Measurements from ENCODE around the gene RCSD1.

RCSD1 gene

DNA sequence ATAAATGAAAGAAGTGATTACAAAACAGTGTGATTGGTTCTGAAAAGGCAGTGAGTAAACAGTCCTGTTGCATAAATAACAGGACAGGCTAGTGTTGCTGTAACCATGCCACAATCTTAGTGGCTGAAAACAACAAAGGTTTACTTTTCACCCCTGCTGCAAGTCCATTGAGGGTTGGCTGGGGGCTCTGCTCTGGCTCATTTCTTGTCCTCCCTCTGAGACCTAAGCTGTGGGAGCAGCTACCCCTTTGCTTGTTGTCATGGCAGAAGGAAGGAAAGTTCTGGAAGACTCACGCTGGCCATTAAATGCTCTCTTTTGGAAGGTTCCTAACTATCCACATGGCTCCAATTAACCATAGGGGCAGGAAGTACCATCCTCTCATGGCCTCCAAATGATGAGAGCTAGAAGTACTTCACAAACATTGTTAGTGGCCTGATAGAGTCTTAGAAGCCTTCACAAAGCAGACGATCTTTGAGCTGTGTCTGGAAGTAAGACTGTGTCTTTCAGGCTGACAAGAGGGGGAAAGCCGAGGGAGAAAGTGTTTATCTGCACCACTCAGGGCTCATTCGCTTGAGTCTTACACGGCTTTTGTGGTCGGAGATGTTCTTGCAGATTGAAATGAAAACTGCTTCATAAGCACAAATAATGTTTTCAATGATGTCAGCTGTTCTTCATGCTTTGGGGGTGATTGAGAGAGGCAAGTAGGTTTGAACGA is 11.9 kb downstream of the RCSD1 start:
- H3K27me3 ChIP-seq (ENCODE audit: low read depth, low read length) = no peaks in the 10 kb centered on the region
- H3K79me2 ChIP-seq (ENCODE audit: low read length) = no peaks in the 10 kb centered on the region
- no peak overlapping the region for H3K4me2 ChIP-seq (ENCODE audit: low read length)
- no peak overlapping the region for H3K4me3 ChIP-seq (ENCODE audit: low read length)
- peaks cover 2% of the 10 kb centered on the region for H3K36me3 ChIP-seq (replicated peaks; ENCODE audit: low read depth, low read length)
- no peak for TF ChIP-seq EZH2phosphoT487 (IDR thresholded peaks at IDR 0.05; ENCODE audit: low read depth)
- TF ChIP-seq, protein P1, sequence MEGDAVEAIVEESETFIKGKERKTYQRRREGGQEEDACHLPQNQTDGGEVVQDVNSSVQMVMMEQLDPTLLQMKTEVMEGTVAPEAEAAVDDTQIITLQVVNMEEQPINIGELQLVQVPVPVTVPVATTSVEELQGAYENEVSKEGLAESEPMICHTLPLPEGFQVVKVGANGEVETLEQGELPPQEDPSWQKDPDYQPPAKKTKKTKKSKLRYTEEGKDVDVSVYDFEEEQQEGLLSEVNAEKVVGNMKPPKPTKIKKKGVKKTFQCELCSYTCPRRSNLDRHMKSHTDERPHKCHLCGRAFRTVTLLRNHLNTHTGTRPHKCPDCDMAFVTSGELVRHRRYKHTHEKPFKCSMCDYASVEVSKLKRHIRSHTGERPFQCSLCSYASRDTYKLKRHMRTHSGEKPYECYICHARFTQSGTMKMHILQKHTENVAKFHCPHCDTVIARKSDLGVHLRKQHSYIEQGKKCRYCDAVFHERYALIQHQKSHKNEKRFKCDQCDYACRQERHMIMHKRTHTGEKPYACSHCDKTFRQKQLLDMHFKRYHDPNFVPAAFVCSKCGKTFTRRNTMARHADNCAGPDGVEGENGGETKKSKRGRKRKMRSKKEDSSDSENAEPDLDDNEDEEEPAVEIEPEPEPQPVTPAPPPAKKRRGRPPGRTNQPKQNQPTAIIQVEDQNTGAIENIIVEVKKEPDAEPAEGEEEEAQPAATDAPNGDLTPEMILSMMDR (IDR thresholded peaks at IDR 0.05; ENCODE audit: low read depth, low read length) = no peak
- no peaks in the 10 kb centered on the region for H4K20me1 ChIP-seq (ENCODE audit: insufficient read depth, low read length)
- H3K27ac ChIP-seq (ENCODE audit: low read length) = no peak overlapping the region
- no peak overlapping the region for H2AFZ ChIP-seq (ENCODE audit: low read depth, low read length)
- H3K9ac ChIP-seq (ENCODE audit: low read length) = no peak overlapping the region
- no peaks in the 10 kb centered on the region for H3K9me3 ChIP-seq (ENCODE audit: insufficient read depth, low read length)
- peaks cover 4% of the 10 kb centered on the region; the same call in 1 of the 2 replicates for H3K4me1 ChIP-seq (ENCODE audit: low read length)

DNA sequence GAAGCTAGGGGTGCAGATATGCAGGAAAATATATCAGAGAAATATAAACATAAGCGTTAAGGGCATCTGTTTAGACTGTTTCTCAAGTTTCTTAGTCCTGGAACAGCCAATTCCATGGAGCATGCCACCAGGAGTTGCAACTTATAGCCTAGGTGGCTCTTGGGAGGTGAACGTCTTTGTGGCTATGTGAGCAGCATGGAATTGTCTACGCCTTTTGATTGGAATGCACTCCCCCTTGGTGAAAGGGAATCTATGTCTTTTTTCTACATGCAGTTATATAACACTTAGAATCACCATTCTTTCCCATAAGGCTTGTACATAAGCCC is 12.4 kb downstream of the RCSD1 start:
- Histone ChIP-seq H3K27me3 (ENCODE audit: low read depth, low read length) (no peaks in the 10 kb centered on the region), H2AFZ (ENCODE audit: low read depth, low read length) (no peak overlapping the region), H3K9ac (ENCODE audit: low read length) (no peak overlapping the region), H3K4me1 (ENCODE audit: low read length) (no peaks in the 10 kb centered on the region), H3K4me3 (ENCODE audit: low read length) (no peak overlapping the region), H3K79me2 (ENCODE audit: low read length) (no peaks in the 10 kb centered on the region), H3K27ac (ENCODE audit: low read length) (no peak overlapping the region), H3K9me3 (ENCODE audit: insufficient read depth, low read length) (no peaks in the 10 kb centered on the region), H4K20me1 (ENCODE audit: insufficient read depth, low read length) (no peaks in the 10 kb centered on the region), H3K36me3 (replicated peaks; ENCODE audit: low read depth, low read length) (peaks cover 2% of the 10 kb centered on the region), H3K4me2 (ENCODE audit: low read length) (no peak overlapping the region)
- no peak for TF ChIP-seq EZH2phosphoT487 (IDR thresholded peaks at IDR 0.05; ENCODE audit: low read depth)
- TF ChIP-seq, protein P1 (IDR thresholded peaks at IDR 0.05; ENCODE audit: low read depth, low read length) = no peak

GRCh38 chr1:167643441-167643840 is 13.4 kb downstream of the RCSD1 start:
- Histone ChIP-seq H3K9ac (ENCODE audit: low read length) (no peak overlapping the region), H3K36me3 (replicated peaks; ENCODE audit: low read depth, low read length) (peaks cover 2% of the 10 kb centered on the region), H3K27me3 (ENCODE audit: low read depth, low read length) (no peaks in the 10 kb centered on the region), H3K4me1 (ENCODE audit: low read length) (no peaks in the 10 kb centered on the region), H2AFZ (ENCODE audit: low read depth, low read length) (no peak overlapping the region), H3K9me3 (ENCODE audit: insufficient read depth, low read length) (no peaks in the 10 kb centered on the region), H3K4me2 (ENCODE audit: low read length) (no peak overlapping the region), H3K79me2 (ENCODE audit: low read length) (no peaks in the 10 kb centered on the region), H3K4me3 (ENCODE audit: low read length) (no peak overlapping the region), H3K27ac (ENCODE audit: low read length) (no peak overlapping the region), H4K20me1 (ENCODE audit: insufficient read depth, low read length) (no peaks in the 10 kb centered on the region)
- TF ChIP-seq EZH2phosphoT487 (IDR thresholded peaks at IDR 0.05; ENCODE audit: low read depth) = no peak
- TF ChIP-seq, protein P1 (IDR thresholded peaks at IDR 0.05; ENCODE audit: low read depth, low read length) = no peak

DNA sequence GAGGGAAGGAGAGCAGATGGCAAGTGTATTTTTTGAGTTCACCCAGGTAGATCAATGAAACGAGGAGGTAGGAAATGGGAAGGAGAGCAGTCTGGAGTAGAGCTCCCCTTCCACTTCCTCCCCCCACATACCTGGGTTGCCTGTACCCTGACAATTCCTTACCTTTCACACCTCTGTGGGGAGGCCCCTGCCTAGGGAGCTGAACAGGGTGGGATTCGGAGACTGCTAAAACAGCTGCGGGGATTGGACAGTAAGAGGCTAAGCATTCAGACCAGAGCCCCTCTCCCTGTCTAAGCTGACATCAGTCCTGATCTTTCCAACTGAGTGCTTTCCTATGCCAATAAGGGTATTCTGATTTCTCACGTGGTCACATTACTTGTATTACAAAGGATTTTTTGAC is 14.5 kb downstream of the RCSD1 start:
- Histone ChIP-seq H3K9ac (ENCODE audit: low read length) (no peak overlapping the region), H3K4me3 (ENCODE audit: low read length) (no peak overlapping the region), H3K4me1 (ENCODE audit: low read length) (no peaks in the 10 kb centered on the region), H3K27me3 (ENCODE audit: low read depth, low read length) (no peaks in the 10 kb centered on the region), H3K27ac (ENCODE audit: low read length) (no peak overlapping the region), H2AFZ (ENCODE audit: low read depth, low read length) (no peak overlapping the region), H3K36me3 (replicated peaks; ENCODE audit: low read depth, low read length) (peaks cover 2% of the 10 kb centered on the region), H3K9me3 (ENCODE audit: insufficient read depth, low read length) (no peaks in the 10 kb centered on the region), H4K20me1 (ENCODE audit: insufficient read depth, low read length) (no peaks in the 10 kb centered on the region), H3K4me2 (ENCODE audit: low read length) (no peak overlapping the region), H3K79me2 (ENCODE audit: low read length) (no peaks in the 10 kb centered on the region)
- TF ChIP-seq EZH2phosphoT487 (IDR thresholded peaks at IDR 0.05; ENCODE audit: low read depth) = no peak
- TF ChIP-seq, protein P1 (IDR thresholded peaks at IDR 0.05; ENCODE audit: low read depth, low read length) = no peak
